ENCODE data around the gene LCLAT1.

LCLAT1 gene

GRCh38 chr2:30434708-30435107 lies 12.3 kb upstream of the LCLAT1 start:
- H2AFZ ChIP-seq (ENCODE audit: low read depth, low read length): no peak overlapping the region
- no peaks in the 10 kb centered on the region for H3K36me3 ChIP-seq (ENCODE audit: insufficient read depth, low read length)
- peaks cover 26% of the 10 kb centered on the region for H3K4me1 ChIP-seq (ENCODE audit: insufficient read depth, low read length)
- no peaks in the 10 kb centered on the region for H3K27me3 ChIP-seq (ENCODE audit: insufficient read depth, low read length)
- no peaks in the 10 kb centered on the region for H3K9me3 ChIP-seq (ENCODE audit: low read length)
- no peak overlapping the region for H3K4me3 ChIP-seq (ENCODE audit: low read length)

GRCh38 chr2:30436859-30437435 lies 10.1 kb upstream of the LCLAT1 start:
- Histone ChIP-seq H3K27me3 (ENCODE audit: insufficient read depth, low read length) (no peaks in the 10 kb centered on the region), H3K36me3 (ENCODE audit: insufficient read depth, low read length) (no peaks in the 10 kb centered on the region), H3K4me1 (ENCODE audit: insufficient read depth, low read length) (peaks cover 26% of the 10 kb centered on the region), H2AFZ (ENCODE audit: low read depth, low read length) (no peak overlapping the region), H3K9me3 (ENCODE audit: low read length) (no peaks in the 10 kb centered on the region), H3K4me3 (ENCODE audit: low read length) (no peak overlapping the region)

- Histone ChIP-seq H3K4me1 (ENCODE audit: insufficient read depth, low read length) (peaks cover 26% of the 10 kb centered on the region), H2AFZ (ENCODE audit: low read depth, low read length) (no peak overlapping the region), H3K27me3 (ENCODE audit: insufficient read depth, low read length) (no peaks in the 10 kb centered on the region), H3K9me3 (ENCODE audit: low read length) (no peaks in the 10 kb centered on the region), H3K36me3 (ENCODE audit: insufficient read depth, low read length) (no peaks in the 10 kb centered on the region), H3K4me3 (ENCODE audit: low read length) (no peak overlapping the region)
These were observed 9.1 kb upstream of the LCLAT1 start for GRCh38 chr2:30437809-30438548.

GRCh38 chr2:30439296-30439695 lies 7.8 kb upstream of the LCLAT1 start:
- H2AFZ ChIP-seq (ENCODE audit: low read depth, low read length): no peak overlapping the region
- no peaks in the 10 kb centered on the region for H3K9me3 ChIP-seq (ENCODE audit: low read length)
- H3K27me3 ChIP-seq (ENCODE audit: insufficient read depth, low read length): no peaks in the 10 kb centered on the region
- peaks cover 15% of the 10 kb centered on the region for H3K4me1 ChIP-seq (ENCODE audit: insufficient read depth, low read length)
- H3K4me3 ChIP-seq (ENCODE audit: low read length): no peak overlapping the region
- H3K36me3 ChIP-seq (ENCODE audit: insufficient read depth, low read length): no peaks in the 10 kb centered on the region

GRCh38 chr2:30439879-30440278 lies 7.2 kb upstream of the LCLAT1 start:
- H2AFZ ChIP-seq (ENCODE audit: low read depth, low read length): no peak overlapping the region
- H3K27me3 ChIP-seq (ENCODE audit: insufficient read depth, low read length): no peaks in the 10 kb centered on the region
- no peak overlapping the region for H3K4me3 ChIP-seq (ENCODE audit: low read length)
- H3K9me3 ChIP-seq (ENCODE audit: low read length): no peaks in the 10 kb centered on the region
- H3K4me1 ChIP-seq (ENCODE audit: insufficient read depth, low read length): peaks cover 10% of the 10 kb centered on the region
- no peaks in the 10 kb centered on the region for H3K36me3 ChIP-seq (ENCODE audit: insufficient read depth, low read length)

GRCh38 chr2:30441023-30441422 lies 6.0 kb upstream of the LCLAT1 start:
- Histone ChIP-seq H2AFZ (ENCODE audit: low read depth, low read length) (no peak overlapping the region), H3K27me3 (ENCODE audit: insufficient read depth, low read length) (no peaks in the 10 kb centered on the region), H3K4me3 (ENCODE audit: low read length) (no peak overlapping the region), H3K9me3 (ENCODE audit: low read length) (no peaks in the 10 kb centered on the region), H3K4me1 (ENCODE audit: insufficient read depth, low read length) (peaks cover 9% of the 10 kb centered on the region), H3K36me3 (ENCODE audit: insufficient read depth, low read length) (no peaks in the 10 kb centered on the region)

GRCh38 chr2:30443081-30443480 lies 4.0 kb upstream of the LCLAT1 start:
- Histone ChIP-seq H3K9me3 (ENCODE audit: low read length) (no peaks in the 10 kb centered on the region), H2AFZ (ENCODE audit: low read depth, low read length) (no peak overlapping the region), H3K36me3 (ENCODE audit: insufficient read depth, low read length) (no peaks in the 10 kb centered on the region), H3K4me3 (ENCODE audit: low read length) (no peak overlapping the region), H3K27me3 (ENCODE audit: insufficient read depth, low read length) (no peaks in the 10 kb centered on the region), H3K4me1 (ENCODE audit: insufficient read depth, low read length) (peaks cover 8% of the 10 kb centered on the region)

GRCh38 chr2:30444273-30444672 lies 2.8 kb upstream of the LCLAT1 start:
- Histone ChIP-seq H3K9me3 (ENCODE audit: low read length) (no peaks in the 10 kb centered on the region), H3K27me3 (ENCODE audit: insufficient read depth, low read length) (no peaks in the 10 kb centered on the region), H3K4me1 (ENCODE audit: insufficient read depth, low read length) (peaks cover 13% of the 10 kb centered on the region), H3K4me3 (ENCODE audit: low read length) (no peak overlapping the region), H2AFZ (ENCODE audit: low read depth, low read length) (no peak overlapping the region), H3K36me3 (ENCODE audit: insufficient read depth, low read length) (no peaks in the 10 kb centered on the region)

- peaks cover 2% of the 10 kb centered on the region for H3K9me3 ChIP-seq (ENCODE audit: low read length)
- no peak overlapping the region for H3K4me3 ChIP-seq (ENCODE audit: low read length)
These were observed 1.7 kb upstream of the LCLAT1 start for GRCh38 chr2:30445266-30445821.

GRCh38 chr2:30446602-30447148 lies 371 bp upstream of the LCLAT1 start:
- Histone ChIP-seq H2AFZ (ENCODE audit: low read depth, low read length) (peak overlapping the region; percentile 82), H3K27me3 (ENCODE audit: insufficient read depth, low read length) (no peaks in the 10 kb centered on the region), H3K9me3 (ENCODE audit: low read length) (peaks cover 2% of the 10 kb centered on the region), H3K36me3 (ENCODE audit: insufficient read depth, low read length) (no peaks in the 10 kb centered on the region), H3K4me1 (ENCODE audit: insufficient read depth, low read length) (peaks cover 13% of the 10 kb centered on the region), H3K4me3 (ENCODE audit: low read length) (peak overlapping the region; percentile 89)

More at GRCh38 chr2:30445266-30445821, 1.7 kb upstream of the LCLAT1 start:
- Histone ChIP-seq H3K4me1 (ENCODE audit: insufficient read depth, low read length) (peaks cover 13% of the 10 kb centered on the region), H2AFZ (ENCODE audit: low read depth, low read length) (no peak overlapping the region), H3K36me3 (ENCODE audit: insufficient read depth, low read length) (no peaks in the 10 kb centered on the region), H3K27me3 (ENCODE audit: insufficient read depth, low read length) (no peaks in the 10 kb centered on the region)

- Histone ChIP-seq H3K27me3 (ENCODE audit: insufficient read depth, low read length) (no peaks in the 10 kb centered on the region), H3K4me3 (ENCODE audit: low read length) (peak overlapping the region; percentile 89)
These were observed 1.3 kb downstream of the LCLAT1 start for GRCh38 chr2:30448308-30448707.

GRCh38 chr2:30448866-30449265 lies 1.8 kb downstream of the LCLAT1 start:
- Histone ChIP-seq H3K9me3 (ENCODE audit: low read length) (peaks cover 2% of the 10 kb centered on the region), H3K4me3 (ENCODE audit: low read length) (no peak overlapping the region), H3K27me3 (ENCODE audit: insufficient read depth, low read length) (no peaks in the 10 kb centered on the region), H3K4me1 (ENCODE audit: insufficient read depth, low read length) (peaks cover 13% of the 10 kb centered on the region), H3K36me3 (ENCODE audit: insufficient read depth, low read length) (no peaks in the 10 kb centered on the region), H2AFZ (ENCODE audit: low read depth, low read length) (no peak overlapping the region)

More at GRCh38 chr2:30448308-30448707, 1.3 kb downstream of the LCLAT1 start:
- Histone ChIP-seq H3K9me3 (ENCODE audit: low read length) (peaks cover 2% of the 10 kb centered on the region), H3K36me3 (ENCODE audit: insufficient read depth, low read length) (no peaks in the 10 kb centered on the region), H2AFZ (ENCODE audit: low read depth, low read length) (peak overlapping the region; percentile 82), H3K4me1 (ENCODE audit: insufficient read depth, low read length) (peaks cover 13% of the 10 kb centered on the region)

GRCh38 chr2:30450025-30450424 lies 3.0 kb downstream of the LCLAT1 start:
- H3K27me3 ChIP-seq (ENCODE audit: insufficient read depth, low read length): no peaks in the 10 kb centered on the region
- no peak overlapping the region for H3K4me3 ChIP-seq (ENCODE audit: low read length)
- H3K9me3 ChIP-seq (ENCODE audit: low read length): peaks cover 2% of the 10 kb centered on the region
- peaks cover 13% of the 10 kb centered on the region for H3K4me1 ChIP-seq (ENCODE audit: insufficient read depth, low read length)
- H2AFZ ChIP-seq (ENCODE audit: low read depth, low read length): no peak overlapping the region
- no peaks in the 10 kb centered on the region for H3K36me3 ChIP-seq (ENCODE audit: insufficient read depth, low read length)
